GM19023 (cell line): ENCODE results near the gene TMEM258.

Experiments used
- ATAC-seq: cut with Tn5 transposase; IDR thresholded peaks from one replicate; pipeline ENCODE4 v1.9.1; 2021; ENCODE audit warnings: mild to moderate bottlenecking, moderate library complexity; ENCODE audit not compliant: unreplicated experiment

The TMEM258 gene

GRCh38 chr11:61762223-61762615 lies 30.2 kb downstream of the TMEM258 start:
- no peak for ATAC-seq

- no peak for ATAC-seq
These were observed 30.8 kb downstream of the TMEM258 start for GRCh38 chr11:61761440-61762222.

GRCh38 chr11:61760946-61761345 lies 31.5 kb downstream of the TMEM258 start:
- no peak for ATAC-seq

- ATAC-seq, result no peak
These were observed 35.1 kb downstream of the TMEM258 start for GRCh38 chr11:61757213-61757862.

- no peak for ATAC-seq
These were observed 35.8 kb downstream of the TMEM258 start for GRCh38 chr11:61756452-61757212.

GRCh38 chr11:61756147-61756451 lies 36.3 kb downstream of the TMEM258 start:
- no peak for ATAC-seq

- no peak for ATAC-seq
These were observed 37.6 kb downstream of the TMEM258 start for GRCh38 chr11:61754534-61755482.

- no peak for ATAC-seq
These were observed 38.7 kb downstream of the TMEM258 start for GRCh38 chr11:61753672-61754071.

- no peak for ATAC-seq
These were observed 39.4 kb downstream of the TMEM258 start for GRCh38 chr11:61752925-61753521.

GRCh38 chr11:61752117-61752924 lies 40.1 kb downstream of the TMEM258 start, which contains the start of gene MYRF:
TSS of gene MYRF (plus strand) at chr11:61752636. CDS start at chr11:61752745, 109 bp downstream.
- peak; percentile 41 for ATAC-seq

- ATAC-seq, result no peak
These were observed 41.0 kb downstream of the TMEM258 start for GRCh38 chr11:61751384-61751783.

GRCh38 chr11:61750631-61751273 lies 41.6 kb downstream of the TMEM258 start:
- ATAC-seq, result no peak

- no peak for ATAC-seq
These were observed 42.7 kb downstream of the TMEM258 start for GRCh38 chr11:61749591-61750217.

GRCh38 chr11:61747967-61748285 lies 44.5 kb downstream of the TMEM258 start:
- no peak for ATAC-seq

- peak; percentile 58 for ATAC-seq
These were observed 45.0 kb downstream of the TMEM258 start for GRCh38 chr11:61747192-61747966.

- no peak for ATAC-seq
These were observed 45.8 kb downstream of the TMEM258 start for GRCh38 chr11:61746442-61747191.

- no peak for ATAC-seq
These were observed 46.5 kb downstream of the TMEM258 start for GRCh38 chr11:61745781-61746441.
